Smooth muscle cell (in vitro differentiated cells): Measurements from ENCODE around the gene ATP5F1D. TPM values are rescaled to one million over a fixed set of nuclear protein-coding genes. Genes with fewer than 3 reads are reported as not detected.
A peak's percentile ranks its signal among the peaks of the same experiment; 100 is the strongest.

Experiments used
- DNase-seq: peaks from one replicate; lab custom pipeline; 2025; ENCODE audit not compliant: unreplicated experiment; lab: John Stamatoyannopoulos, UW
- H2AFZ ChIP-seq: fragments of 200-600 bp; sonication (generic); 2 replicates; pipeline ENCODE4 v1.6.0; 2016; ENCODE audit warnings: antibody characterized with exemption, low read depth, mild to moderate bottlenecking
- H3F3A ChIP-seq: fragments of 200-600 bp; sonication (generic); 2 replicates; pipeline ENCODE4 v1.6.0; 2017; ENCODE audit warnings: antibody characterized with exemption, low read depth
- H3K27ac ChIP-seq: fragments of 200-600 bp; sonication (generic); 2 replicates; pipeline ENCODE4 v1.5.1; 2016; ENCODE audit warnings: low read depth, mild to moderate bottlenecking
- H3K27me3 ChIP-seq: fragments of 200-600 bp; sonication (generic); 2 replicates; pipeline ENCODE4 v1.6.1; 2016; ENCODE audit warnings: low read depth, mild to moderate bottlenecking
- H3K36me3 ChIP-seq: fragments of 200-600 bp; sonication (generic); 2 replicates; pipeline ENCODE4 v1.5.1; 2016; ENCODE audit warnings: low read depth
- H3K4me1 ChIP-seq: fragments of 200-600 bp; sonication (generic); 2 replicates; pipeline ENCODE4 v1.5.1; 2016; ENCODE audit warnings: low read depth
- H3K4me2 ChIP-seq: fragments of 200-600 bp; sonication (generic); 2 replicates; pipeline ENCODE4 v1.6.0; 2016; ENCODE audit warnings: mild to moderate bottlenecking
- H3K4me3 ChIP-seq: fragments of 200-600 bp; sonication (generic); 2 replicates; pipeline ENCODE4 v1.5.1; 2016; ENCODE audit warnings: mild to moderate bottlenecking
- H3K79me2 ChIP-seq: fragments of 200-600 bp; sonication (generic); 2 replicates; pipeline ENCODE4 v1.6.0; 2016; ENCODE audit warnings: low read depth, mild to moderate bottlenecking
- H3K9ac ChIP-seq: fragments of 200-600 bp; sonication (generic); 2 replicates; pipeline ENCODE4 v1.6.0; 2016; ENCODE audit warnings: low read depth
- H3K9me3 ChIP-seq: fragments of 200-600 bp; sonication (generic); replicated peaks from 2 replicates; pipeline ENCODE4 v1.5.1; 2016; ENCODE audit warnings: low read depth
- H4K20me1 ChIP-seq: fragments of 200-600 bp; sonication (generic); 2 replicates; pipeline ENCODE4 v1.6.0; 2016; ENCODE audit warnings: low read depth
- WGBS: methylation state at CpG from one replicate; pipeline ENCODE4 v1.1.7; 2016; ENCODE audit warnings: low lambda C conversion rate; 5-methylcytosine and 5-hydroxymethylcytosine counted together
- polyA plus RNA-seq: library from polyadenylated mRNA; unstranded; fragments of >200 nt; fragmentation: Nextera tagmentation; extraction: Ambion mirVana; gene quantifications from 2 replicates; pipeline ENCODE4 v1.2.1, GENCODE V29; 2016
- total RNA-seq: library from RNA; depleted of rRNA; stranded (reverse); fragments of >200 nt; gene quantifications from 2 replicates; pipeline ENCODE4 v1.2.3, GENCODE V29; 2014
- TF ChIP-seq, protein P1 (sequence below): fragments of 200-600 bp; sonication (generic); IDR thresholded peaks from 2 replicates; pipeline ENCODE4 v1.5.1; 2017; ENCODE audit warnings: borderline replicate concordance, mild to moderate bottlenecking, antibody characterized with exemption; ENCODE audit not compliant: insufficient read depth, poor library complexity, severe bottlenecking

ATP5F1D gene
- total and polyA plus RNA-seq, 2 experiments from 2014 or later, result 68.8 to 272 TPM

- H3K27ac ChIP-seq, result no peak overlapping the region
- 88% methylated on average over 35 of the region's 38 CpGs for WGBS
- no peak for DNase-seq
- H3K27me3 ChIP-seq, result no peaks in the 10 kb centered on the region
- no peak overlapping the region for H3K4me2 ChIP-seq
- no peaks in the 10 kb centered on the region for H3K9me3 ChIP-seq
- no peak overlapping the region for H3K9ac ChIP-seq
- peaks cover 76% of the 10 kb centered on the region for H4K20me1 ChIP-seq
- H3F3A ChIP-seq, result no peaks in the 10 kb centered on the region
- H2AFZ ChIP-seq, result no peak overlapping the region
- H3K4me1 ChIP-seq, result no peaks in the 10 kb centered on the region
- no peaks in the 10 kb centered on the region for H3K36me3 ChIP-seq
- TF ChIP-seq, protein P1, sequence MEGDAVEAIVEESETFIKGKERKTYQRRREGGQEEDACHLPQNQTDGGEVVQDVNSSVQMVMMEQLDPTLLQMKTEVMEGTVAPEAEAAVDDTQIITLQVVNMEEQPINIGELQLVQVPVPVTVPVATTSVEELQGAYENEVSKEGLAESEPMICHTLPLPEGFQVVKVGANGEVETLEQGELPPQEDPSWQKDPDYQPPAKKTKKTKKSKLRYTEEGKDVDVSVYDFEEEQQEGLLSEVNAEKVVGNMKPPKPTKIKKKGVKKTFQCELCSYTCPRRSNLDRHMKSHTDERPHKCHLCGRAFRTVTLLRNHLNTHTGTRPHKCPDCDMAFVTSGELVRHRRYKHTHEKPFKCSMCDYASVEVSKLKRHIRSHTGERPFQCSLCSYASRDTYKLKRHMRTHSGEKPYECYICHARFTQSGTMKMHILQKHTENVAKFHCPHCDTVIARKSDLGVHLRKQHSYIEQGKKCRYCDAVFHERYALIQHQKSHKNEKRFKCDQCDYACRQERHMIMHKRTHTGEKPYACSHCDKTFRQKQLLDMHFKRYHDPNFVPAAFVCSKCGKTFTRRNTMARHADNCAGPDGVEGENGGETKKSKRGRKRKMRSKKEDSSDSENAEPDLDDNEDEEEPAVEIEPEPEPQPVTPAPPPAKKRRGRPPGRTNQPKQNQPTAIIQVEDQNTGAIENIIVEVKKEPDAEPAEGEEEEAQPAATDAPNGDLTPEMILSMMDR, result peak; percentile 57
- H3K4me3 ChIP-seq, result no peak overlapping the region
- H3K79me2 ChIP-seq, result peaks cover 42% of the 10 kb centered on the region
Measured at GRCh38 chr19:1220976-1221903, 20.3 kb upstream of the ATP5F1D start.

GRCh38 chr19:1221904-1222255 lies 19.7 kb upstream of the ATP5F1D start:
- TF ChIP-seq, protein P1, result no peak
- Histone ChIP-seq H3K27ac (no peak overlapping the region), H3K9me3 (no peaks in the 10 kb centered on the region), H3K4me3 (no peak overlapping the region), H3K9ac (no peak overlapping the region), H3K79me2 (peaks cover 36% of the 10 kb centered on the region), H3K4me1 (no peaks in the 10 kb centered on the region), H2AFZ (no peak overlapping the region), H3F3A (no peaks in the 10 kb centered on the region), H3K36me3 (no peaks in the 10 kb centered on the region), H4K20me1 (peaks cover 77% of the 10 kb centered on the region), H3K27me3 (no peaks in the 10 kb centered on the region), H3K4me2 (no peak overlapping the region)
- WGBS, result 99% methylated on average over 10 of the region's 22 CpGs
- DNase-seq, result no peak

- H4K20me1 ChIP-seq, result peaks cover 76% of the 10 kb centered on the region
- H3K4me3 ChIP-seq, result no peak overlapping the region
- H3K9ac ChIP-seq, result no peak overlapping the region
- H3F3A ChIP-seq, result no peaks in the 10 kb centered on the region
- H3K36me3 ChIP-seq, result no peaks in the 10 kb centered on the region
- no peaks in the 10 kb centered on the region for H3K9me3 ChIP-seq
- 92% methylated on average over 14 of the region's 14 CpGs for WGBS
- TF ChIP-seq, protein P1, result peak; percentile 15
- no peaks in the 10 kb centered on the region for H3K27me3 ChIP-seq
- no peak overlapping the region for H3K4me2 ChIP-seq
- no peak overlapping the region for H2AFZ ChIP-seq
- DNase-seq, result no peak
- H3K27ac ChIP-seq, result no peak overlapping the region
- H3K79me2 ChIP-seq, result peaks cover 30% of the 10 kb centered on the region
- no peaks in the 10 kb centered on the region for H3K4me1 ChIP-seq
Measured at GRCh38 chr19:1222394-1222793, 19.2 kb upstream of the ATP5F1D start.
